H9 (cell line): ENCODE measurements around the gene B3GLCT. TPM values are rescaled to one million over a fixed set of nuclear protein-coding genes. Genes with fewer than 3 reads are reported as not detected.

Source experiments
- DNase-seq: peaks from one replicate; pipeline ENCODE4 v3.0.0-alpha.2; 2017
- H2AFZ ChIP-seq: one replicate; pipeline ENCODE4 v1.6.1; 2013; ENCODE audit warnings: mild to moderate bottlenecking, low read length, control low read depth, moderate library complexity
- H2AK5ac ChIP-seq: 2 replicates; pipeline ENCODE4 v1.6.1; 2013; ENCODE audit warnings: low read length, control low read depth, mixed read lengths; ENCODE audit not compliant: insufficient read length
- H2BK120ac ChIP-seq: one replicate; pipeline ENCODE4 v1.6.1; 2013; ENCODE audit warnings: low read depth, mild to moderate bottlenecking, low read length, control low read depth, inconsistent platforms; ENCODE audit not compliant: poor library complexity, severe bottlenecking
- H2BK12ac ChIP-seq: 2 replicates; pipeline ENCODE4 v1.6.1; 2013; ENCODE audit warnings: low read length, control low read depth, mixed read lengths, low read depth; ENCODE audit not compliant: insufficient read length
- H2BK15ac ChIP-seq: 2 replicates; pipeline ENCODE4 v1.6.1; 2013; ENCODE audit warnings: low read depth, low read length, control low read depth
- H2BK20ac ChIP-seq: one replicate; pipeline ENCODE4 v1.6.1; 2013; ENCODE audit warnings: low read depth, mild to moderate bottlenecking, low read length, control low read depth, inconsistent platforms; ENCODE audit not compliant: poor library complexity, severe bottlenecking
- H2BK5ac ChIP-seq: 2 replicates; pipeline ENCODE4 v1.6.1; 2013; ENCODE audit warnings: low read length, control low read depth, mixed read lengths; ENCODE audit not compliant: insufficient read length
- H3K14ac ChIP-seq: 2 replicates; pipeline ENCODE4 v1.6.1; 2013; ENCODE audit warnings: low read length, control low read depth; ENCODE audit not compliant: insufficient read depth
- H3K18ac ChIP-seq: 2 replicates; pipeline ENCODE4 v1.6.1; 2013; ENCODE audit warnings: low read depth, mild to moderate bottlenecking, mixed read lengths, low read length, control low read depth; ENCODE audit not compliant: insufficient read length
- H3K23ac ChIP-seq: 2 replicates; pipeline ENCODE4 v1.6.1; 2013; ENCODE audit warnings: low read length, control low read depth, mixed read lengths, low read depth; ENCODE audit not compliant: insufficient read length
- H3K23me2 ChIP-seq: 2 replicates; pipeline ENCODE4 v1.6.1; 2013; ENCODE audit warnings: low read depth, mild to moderate bottlenecking, mixed read lengths, low read length, control low read depth; ENCODE audit not compliant: insufficient read length, poor library complexity, severe bottlenecking
- H3K27ac ChIP-seq: 2 replicates; pipeline ENCODE4 v1.5.1; 2013; ENCODE audit warnings: low read length, control low read depth, mixed read lengths, low read depth; ENCODE audit not compliant: insufficient read length
- H3K27me3 ChIP-seq: 2 replicates; pipeline ENCODE4 v1.6.1; 2013; ENCODE audit warnings: low read length, control low read depth, inconsistent platforms; ENCODE audit not compliant: insufficient read depth
- H3K4ac ChIP-seq: 2 replicates; pipeline ENCODE4 v1.6.1; 2013; ENCODE audit warnings: low read depth, mild to moderate bottlenecking, control low read depth, inconsistent platforms, low read length, moderate library complexity
- H3K4me1 ChIP-seq: 2 replicates; pipeline ENCODE4 v1.6.1; 2013; ENCODE audit warnings: low read length, control low read depth, inconsistent platforms; ENCODE audit not compliant: insufficient read depth
- H3K4me2 ChIP-seq: 2 replicates; pipeline ENCODE4 v1.6.1; 2013; ENCODE audit warnings: low read length, control low read depth, mixed read lengths; ENCODE audit not compliant: insufficient read length, insufficient read depth
- H3K56ac ChIP-seq: 2 replicates; pipeline ENCODE4 v1.6.1; 2013; ENCODE audit warnings: low read depth, mild to moderate bottlenecking, mixed read lengths, low read length, control low read depth; ENCODE audit not compliant: insufficient read length
- H3K79me1 ChIP-seq: 2 replicates; pipeline ENCODE4 v1.6.1; 2013; ENCODE audit warnings: low read depth, mild to moderate bottlenecking, moderate library complexity, low read length, control low read depth, inconsistent platforms; ENCODE audit not compliant: insufficient read depth, poor library complexity, severe bottlenecking
- H3K79me2 ChIP-seq: 2 replicates; pipeline ENCODE4 v1.6.1; 2013; ENCODE audit warnings: low read length, control low read depth, inconsistent platforms; ENCODE audit not compliant: insufficient read depth
- H3K9ac ChIP-seq: 2 replicates; pipeline ENCODE4 v1.6.1; 2013; ENCODE audit warnings: low read length, control low read depth, mixed read lengths; ENCODE audit not compliant: insufficient read length; ENCODE audit errors: extremely low read depth
- H3K9me3 ChIP-seq: one replicate; pipeline ENCODE4 v1.6.1; 2013; ENCODE audit warnings: low read depth, low read length, inconsistent platforms; ENCODE audit not compliant: control insufficient read depth
- H3T11ph ChIP-seq: one replicate; pipeline ENCODE4 v1.6.1; 2013; ENCODE audit warnings: mild to moderate bottlenecking, low read length, control low read depth, inconsistent platforms
- H4K20me1 ChIP-seq: one replicate; pipeline ENCODE4 v1.6.1; 2013; ENCODE audit not compliant: control insufficient read depth, insufficient read length, insufficient read depth
- H4K5ac ChIP-seq: 2 replicates; pipeline ENCODE4 v1.6.1; 2013; ENCODE audit warnings: low read depth, mild to moderate bottlenecking, mixed read lengths, low read length, control low read depth; ENCODE audit not compliant: insufficient read length
- H4K8ac ChIP-seq: replicated peaks from 2 replicates; pipeline ENCODE4 v1.6.1; 2013; ENCODE audit warnings: low read length, control low read depth, mixed read lengths, low read depth; ENCODE audit not compliant: insufficient read length
- H4K91ac ChIP-seq: 2 replicates; pipeline ENCODE4 v1.6.1; 2013; ENCODE audit warnings: low read depth, mild to moderate bottlenecking, moderate library complexity, mixed read lengths, low read length, control low read depth; ENCODE audit not compliant: insufficient read length
- H3K27ac Mint-ChIP-seq, 3 experiments: 2 replicates in 2 of 3; 3 replicates in 1 of 3; pipeline ENCODE4 v1.8.0; 2020 to 2021; ENCODE audit warnings: mixed read lengths in 3 of 3, mild to moderate bottlenecking in 1 of 3, moderate library complexity in 1 of 3
- H3K27me3 Mint-ChIP-seq: 2 replicates; pipeline ENCODE4 v1.8.0; 2021; ENCODE audit warnings: low read depth, mild to moderate bottlenecking, moderate library complexity, mixed read lengths
- H3K36me3 Mint-ChIP-seq, 3 experiments: 2 replicates in 2 of 3; 3 replicates in 1 of 3; pipeline ENCODE4 v1.8.0; 2020 to 2021; ENCODE audit warnings: low read depth in 3 of 3, mixed read lengths in 3 of 3; ENCODE audit not compliant: insufficient read depth in 1 of 3
- H3K4me1 Mint-ChIP-seq, 2 experiments: 2 replicates each; pipeline ENCODE4 v1.8.0; 2020; ENCODE audit warnings: mixed read lengths in 2 of 2
- H3K4me3 Mint-ChIP-seq, 2 experiments: 2 replicates in 1 of 2; 3 replicates in 1 of 2; pipeline ENCODE4 v1.8.0; 2020 to 2021; ENCODE audit warnings: mild to moderate bottlenecking in 2 of 2, mixed read lengths in 2 of 2, moderate library complexity in 1 of 2
- H3K9me3 Mint-ChIP-seq, 2 experiments: 2 replicates in 1 of 2; 3 replicates in 1 of 2; pipeline ENCODE4 v1.8.0; 2020; ENCODE audit warnings: mild to moderate bottlenecking in 2 of 2, mixed read lengths in 2 of 2, moderate library complexity in 1 of 2
- WGBS: extraction: QIAGEN DNeasy Blood & Tissue Kit; methylation state at CpG from one replicate; pipeline ENCODE4 v1.1.7; 2013; ENCODE audit warnings: missing lambda C conversion rate, low lambda C conversion rate, mixed read lengths; ENCODE audit not compliant: insufficient read length; ENCODE audit errors: extremely low coverage; 5-methylcytosine and 5-hydroxymethylcytosine counted together
- total RNA-seq: library from RNA; stranded (reverse); gene quantifications from 2 replicates; pipeline ENCODE4 v1.2.1, GENCODE V29; 2021
- TF ChIP-seq, protein P1 (sequence below): fragments of 200-600 bp; sonication (generic); conservative IDR thresholded peaks from 3 replicates; pipeline ENCODE4 v1.8.0; 2021; ENCODE audit warnings: antibody characterized with exemption, mild to moderate bottlenecking

B3GLCT gene
- total RNA-seq, 1 experiment from 2014 or later: 5.4 TPM

GRCh38 chr13:31184981-31185645 is 14.7 kb upstream of the B3GLCT start:
- Histone ChIP-seq H3K79me1 (no peaks in the 10 kb centered on the region), H3K18ac (no peak overlapping the region), H2BK20ac (no peak overlapping the region), H4K8ac (no peak overlapping the region), H2BK5ac (no peak overlapping the region), H3K4me2 (no peak overlapping the region), H3T11ph (no peak overlapping the region), H3K23ac (no peak overlapping the region), H3K4ac (no peak overlapping the region), H2AK5ac (no peak overlapping the region), H3K27me3 (no peaks in the 10 kb centered on the region), H2BK15ac (no peak overlapping the region), H4K20me1 (no peaks in the 10 kb centered on the region), H3K79me2 (no peaks in the 10 kb centered on the region), H3K4me1 (no peaks in the 10 kb centered on the region), H3K9ac (no peak overlapping the region), H4K5ac (no peak overlapping the region), H4K91ac (no peak overlapping the region), H3K9me3 (no peaks in the 10 kb centered on the region), H3K56ac (no peak overlapping the region), H3K14ac (no peak overlapping the region), H2BK120ac (no peak overlapping the region), H2AFZ (no peak overlapping the region), H3K27ac (no peak overlapping the region), H3K23me2 (no peaks in the 10 kb centered on the region), H2BK12ac (no peak overlapping the region)
- Mint-ChIP-seq H3K27me3 (peaks cover 3% of the 10 kb centered on the region), H3K27ac (no peak overlapping the region), H3K36me3 (peaks cover 0 to 4% (median 2%) of the 10 kb centered on the region in 3 experiments; a peak in 3 of 7 replicates), H3K4me1 (peaks cover 3 to 6% of the 10 kb centered on the region in 2 experiments; a peak in 3 of 4 replicates), H3K9me3 (peaks cover 7 to 11% of the 10 kb centered on the region in 2 experiments; a peak in 3 of 5 replicates), H3K4me3 (no peak overlapping the region)
- TF ChIP-seq, protein P1, sequence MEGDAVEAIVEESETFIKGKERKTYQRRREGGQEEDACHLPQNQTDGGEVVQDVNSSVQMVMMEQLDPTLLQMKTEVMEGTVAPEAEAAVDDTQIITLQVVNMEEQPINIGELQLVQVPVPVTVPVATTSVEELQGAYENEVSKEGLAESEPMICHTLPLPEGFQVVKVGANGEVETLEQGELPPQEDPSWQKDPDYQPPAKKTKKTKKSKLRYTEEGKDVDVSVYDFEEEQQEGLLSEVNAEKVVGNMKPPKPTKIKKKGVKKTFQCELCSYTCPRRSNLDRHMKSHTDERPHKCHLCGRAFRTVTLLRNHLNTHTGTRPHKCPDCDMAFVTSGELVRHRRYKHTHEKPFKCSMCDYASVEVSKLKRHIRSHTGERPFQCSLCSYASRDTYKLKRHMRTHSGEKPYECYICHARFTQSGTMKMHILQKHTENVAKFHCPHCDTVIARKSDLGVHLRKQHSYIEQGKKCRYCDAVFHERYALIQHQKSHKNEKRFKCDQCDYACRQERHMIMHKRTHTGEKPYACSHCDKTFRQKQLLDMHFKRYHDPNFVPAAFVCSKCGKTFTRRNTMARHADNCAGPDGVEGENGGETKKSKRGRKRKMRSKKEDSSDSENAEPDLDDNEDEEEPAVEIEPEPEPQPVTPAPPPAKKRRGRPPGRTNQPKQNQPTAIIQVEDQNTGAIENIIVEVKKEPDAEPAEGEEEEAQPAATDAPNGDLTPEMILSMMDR: no peak
- DNase-seq: no peak
- WGBS: no CpG with 5 or more reads among the region's 7 CpGs
